CD4-positive, alpha-beta memory T cell (primary cell): Measurements from ENCODE around the gene HIPK2. TPM values are rescaled to one million over a fixed set of nuclear protein-coding genes. Genes with fewer than 3 reads are reported as not detected.

Source experiments
- CTCF ChIA-PET: fragments of 350-600 bp; sonication (Branson Sonifier 250); formaldehyde crosslinking; loops from one replicate; lab custom pipeline; 2021; ENCODE audit warnings: inconsistent platforms; ENCODE audit not compliant: partially characterized antibody; lab: Charles Lee
- POLR2A ChIA-PET: fragments of 350-600 bp; sonication (Branson Sonifier 250); formaldehyde crosslinking; loops from one replicate; lab custom pipeline; 2021; ENCODE audit not compliant: partially characterized antibody; lab: Charles Lee
- DNase-seq, 5 donors: peaks; one replicate each; pipeline versions ENCODE4 v3.0.0 to v3.0.0-alpha.2; 2020 to 2022; ENCODE audit warnings: mixed read lengths in 1 of 5
- H3K27ac ChIP-seq: one replicate; pipeline ENCODE4 v1.7.0; 2013; ENCODE audit warnings: low read depth, low read length
- H3K27me3 ChIP-seq: 2 replicates; pipeline ENCODE4 v1.7.0; 2013; ENCODE audit warnings: mild to moderate bottlenecking, low read length, moderate library complexity; ENCODE audit not compliant: insufficient read depth
- H3K36me3 ChIP-seq: 2 replicates; pipeline ENCODE4 v1.7.0; 2013; ENCODE audit warnings: mild to moderate bottlenecking, low read length, moderate library complexity; ENCODE audit not compliant: insufficient read depth
- H3K4me1 ChIP-seq: 2 replicates; pipeline ENCODE4 v1.7.0; 2013; ENCODE audit warnings: mild to moderate bottlenecking, low read length, moderate library complexity; ENCODE audit not compliant: insufficient read depth
- H3K4me3 ChIP-seq, 2 donors: one replicate each; pipeline ENCODE4 v1.7.0; 2013; ENCODE audit warnings: low read length in 2 of 2, mild to moderate bottlenecking in 1 of 2
- H3K9me3 ChIP-seq, 2 donors: one replicate each; pipeline ENCODE4 v1.7.0; 2013; ENCODE audit warnings: low read length in 2 of 2, control low read depth in 1 of 2; ENCODE audit not compliant: control insufficient read depth in 1 of 2
- H3K27ac Mint-ChIP-seq, 7 donors: one replicate each; pipeline ENCODE4 v1.8.0; 2020 to 2021; ENCODE audit warnings: mixed read lengths in 7 of 7, mild to moderate bottlenecking in 6 of 7, inconsistent platforms in 3 of 7, moderate library complexity in 3 of 7
- H3K27me3 Mint-ChIP-seq, 2 donors: one replicate each; pipeline ENCODE4 v1.8.0; 2020 to 2021; ENCODE audit warnings: mixed read lengths in 2 of 2
- H3K36me3 Mint-ChIP-seq, 2 donors: one replicate each; pipeline ENCODE4 v1.8.0; 2020 to 2021; ENCODE audit warnings: mixed read lengths in 2 of 2, inconsistent platforms in 1 of 2, mild to moderate bottlenecking in 1 of 2
- H3K4me1 Mint-ChIP-seq, 4 donors: one replicate each; pipeline ENCODE4 v1.8.0; 2020 to 2021; ENCODE audit warnings: mixed read lengths in 4 of 4, mild to moderate bottlenecking in 1 of 4
- H3K4me3 Mint-ChIP-seq, 8 donors: one replicate each; pipeline ENCODE4 v1.8.0; 2020 to 2021; ENCODE audit warnings: mixed read lengths in 8 of 8, mild to moderate bottlenecking in 7 of 8, moderate library complexity in 6 of 8, inconsistent platforms in 3 of 8
- H3K9me3 Mint-ChIP-seq, 8 donors: one replicate each; pipeline ENCODE4 v1.8.0; 2020 to 2021; ENCODE audit warnings: mixed read lengths in 8 of 8, mild to moderate bottlenecking in 5 of 8, inconsistent platforms in 3 of 8, moderate library complexity in 1 of 8
- intact Hi-C: fragments of 100-400 bp; cut with micrococcal nuclease; formaldehyde crosslinking; loops from one replicate; pipeline ENCODE4 v1.15.1; 2023
- polyA plus RNA-seq, 2 donors: library from polyadenylated mRNA; unstranded; fragments of 300-500 nt; fragmentation: Illumina TruSeq; gene quantifications; one replicate each; pipeline ENCODE4 v1.2.3, GENCODE V29; 2021
- total RNA-seq, 2 experiments: library from RNA; stranded (reverse); gene quantifications; one replicate each; pipeline ENCODE4 v1.2.3, GENCODE V29; 2021

HIPK2 gene
- total and polyA plus RNA-seq, 4 experiments from 2014 or later = 0.87 to 34.1 (median 17.8) TPM

GRCh38 chr7:139738101-139738489 lies 39.7 kb downstream of the HIPK2 start:
- H3K27me3 Mint-ChIP-seq = no peaks in the 10 kb centered on the region
- Histone ChIP-seq H3K9me3 (no peaks in the 10 kb centered on the region), H3K27ac (no peak overlapping the region), H3K4me3 (no peak overlapping the region), H3K4me1 (peaks cover 27% of the 10 kb centered on the region), H3K36me3 (no peaks in the 10 kb centered on the region), H3K27me3 (no peaks in the 10 kb centered on the region)
- H3K27ac Mint-ChIP-seq = peak overlapping the region; percentile 66 to 90 (median 87)
- DNase-seq = no peak
- peaks cover 4 to 6% of the 10 kb centered on the region in 2 donors for H3K36me3 Mint-ChIP-seq
- no peaks in the 10 kb centered on the region for H3K9me3 Mint-ChIP-seq
- ChIA-PET POLR2A (interaction anchor here (0.5 to 1.8 kb wide), 8 partner anchors 8 to 111 kb away, joined by 3 to 14 read pairs (median 4); no protein-coding TSS in a partner anchor), CTCF (interaction anchor here (0.9 to 2.5 kb wide), 5 partner anchors 11 to 268 kb away, joined by 3 to 15 read pairs (median 4); no protein-coding TSS in a partner anchor)
- intact Hi-C loops = loop anchor here (5.0 kb wide), 1 partner anchor 39 kb away; the partner anchor contains the start of gene HIPK2
- peak overlapping the region in 6 of 8 donors; percentile 23 to 75 (median 64) for H3K4me3 Mint-ChIP-seq
- peaks cover 42 to 73% (median 52%) of the 10 kb centered on the region in 4 donors for H3K4me1 Mint-ChIP-seq

GRCh38 chr7:139737221-139738100 lies 40.3 kb downstream of the HIPK2 start:
- peak in 3 of 5 donors; percentile 15 to 21 (median 20) for DNase-seq
- H3K4me1 ChIP-seq = peaks cover 27% of the 10 kb centered on the region
- H3K36me3 Mint-ChIP-seq = peaks cover 4 to 6% of the 10 kb centered on the region in 2 donors
- no peak overlapping the region for H3K4me3 ChIP-seq
- CTCF ChIA-PET = interaction anchor here (0.8 to 2.5 kb wide), 8 partner anchors 12 to 303 kb away, joined by 3 to 15 read pairs (median 4); no protein-coding TSS in a partner anchor
- POLR2A ChIA-PET = interaction anchor here (0.5 to 1.8 kb wide), 10 partner anchors 9 to 111 kb away, joined by 3 to 14 read pairs (median 3); no protein-coding TSS in a partner anchor
- H3K9me3 ChIP-seq = no peaks in the 10 kb centered on the region
- H3K4me3 Mint-ChIP-seq = peak overlapping the region in 7 of 8 donors; percentile 33 to 75 (median 61)
- H3K27ac ChIP-seq = no peak overlapping the region
- H3K27me3 Mint-ChIP-seq = no peaks in the 10 kb centered on the region
- intact Hi-C loops = loop anchor here (5.0 kb wide), 1 partner anchor 40 kb away; the partner anchor contains the start of gene HIPK2
- H3K27ac Mint-ChIP-seq = peak overlapping the region; percentile 66 to 90 (median 87)
- no peaks in the 10 kb centered on the region for H3K36me3 ChIP-seq
- H3K9me3 Mint-ChIP-seq = no peaks in the 10 kb centered on the region
- peaks cover 46 to 76% (median 53%) of the 10 kb centered on the region in 4 donors for H3K4me1 Mint-ChIP-seq
- H3K27me3 ChIP-seq = no peaks in the 10 kb centered on the region

- Mint-ChIP-seq H3K4me1 (peaks cover 56 to 85% (median 60%) of the 10 kb centered on the region in 4 donors), H3K4me3 (peak overlapping the region in 3 of 8 donors; percentile 10 to 20 (median 15)), H3K36me3 (peaks cover 0 to 6% of the 10 kb centered on the region in 2 donors), H3K27ac (peak overlapping the region in 3 of 7 donors; percentile 64 to 77 (median 76)), H3K9me3 (no peaks in the 10 kb centered on the region), H3K27me3 (no peaks in the 10 kb centered on the region)
- ChIA-PET CTCF (interaction anchor here (0.6 to 2.5 kb wide), 3 partner anchors 33 to 302 kb away, joined by 3 to 15 read pairs (median 3); no protein-coding TSS in a partner anchor), POLR2A (interaction anchor here (1.8 kb wide), 1 partner anchor 32 kb away, joined by 14 read pairs; no protein-coding TSS in a partner anchor)
- H3K4me1 ChIP-seq = peaks cover 39% of the 10 kb centered on the region
- H3K27me3 ChIP-seq = no peaks in the 10 kb centered on the region
- intact Hi-C loops = loop anchor here (5.0 kb wide), 1 partner anchor 41 kb away; the partner anchor contains the start of gene HIPK2
- no peak for DNase-seq
- no peaks in the 10 kb centered on the region for H3K36me3 ChIP-seq
- H3K27ac ChIP-seq = no peak overlapping the region
- no peaks in the 10 kb centered on the region for H3K9me3 ChIP-seq
- no peak overlapping the region for H3K4me3 ChIP-seq
Observed at GRCh38 chr7:139735912-139736595, 41.7 kb downstream of the HIPK2 start.

- H3K9me3 ChIP-seq = no peaks in the 10 kb centered on the region
- no peak overlapping the region for H3K4me3 ChIP-seq
- H3K27me3 ChIP-seq = no peaks in the 10 kb centered on the region
- Mint-ChIP-seq H3K9me3 (no peaks in the 10 kb centered on the region), H3K4me3 (no peak overlapping the region), H3K4me1 (peaks cover 57 to 89% (median 65%) of the 10 kb centered on the region in 4 donors), H3K27me3 (no peaks in the 10 kb centered on the region), H3K36me3 (peaks cover 0 to 6% of the 10 kb centered on the region in 2 donors), H3K27ac (peak overlapping the region in 2 of 7 donors; percentile 38 to 69)
- ChIA-PET POLR2A (no interaction called here), CTCF (no interaction called here)
- intact Hi-C loops = loop anchor here (5.0 kb wide), 1 partner anchor 42 kb away; the partner anchor contains the start of gene HIPK2
- H3K36me3 ChIP-seq = no peaks in the 10 kb centered on the region
- no peak for DNase-seq
- H3K27ac ChIP-seq = no peak overlapping the region
- peaks cover 43% of the 10 kb centered on the region for H3K4me1 ChIP-seq
Observed at GRCh38 chr7:139735466-139735865, 42.3 kb downstream of the HIPK2 start.

GRCh38 chr7:139734395-139734794 lies 43.4 kb downstream of the HIPK2 start:
- H3K4me3 Mint-ChIP-seq = no peak overlapping the region

GRCh38 chr7:139733751-139734150 lies 44.0 kb downstream of the HIPK2 start:
- DNase-seq = no peak
- no peak overlapping the region for H3K4me3 Mint-ChIP-seq
- Histone ChIP-seq H3K36me3 (no peaks in the 10 kb centered on the region), H3K27me3 (no peaks in the 10 kb centered on the region), H3K4me3 (no peak overlapping the region), H3K4me1 (peaks cover 38% of the 10 kb centered on the region), H3K9me3 (no peaks in the 10 kb centered on the region), H3K27ac (no peak overlapping the region)
- H3K36me3 Mint-ChIP-seq = peaks cover 2 to 18% of the 10 kb centered on the region in 2 donors
- peak overlapping the region in 1 of 7 donors; percentile 11 for H3K27ac Mint-ChIP-seq
- no peaks in the 10 kb centered on the region for H3K27me3 Mint-ChIP-seq
- intact Hi-C loops = no loop called here
- CTCF ChIA-PET = interaction anchor here (0.5 to 1.0 kb wide), 2 partner anchors 9 to 113 kb away, joined by 3 to 4 read pairs; no protein-coding TSS in a partner anchor
- H3K4me1 Mint-ChIP-seq = peaks cover 52 to 74% (median 63%) of the 10 kb centered on the region in 4 donors
- no peaks in the 10 kb centered on the region for H3K9me3 Mint-ChIP-seq
- POLR2A ChIA-PET = no interaction called here

More at GRCh38 chr7:139734395-139734794, 43.4 kb downstream of the HIPK2 start:
- intact Hi-C loops = no loop called here
- H3K9me3 Mint-ChIP-seq = no peaks in the 10 kb centered on the region
- Histone ChIP-seq H3K4me1 (peaks cover 43% of the 10 kb centered on the region), H3K9me3 (no peaks in the 10 kb centered on the region), H3K27me3 (no peaks in the 10 kb centered on the region), H3K36me3 (no peaks in the 10 kb centered on the region), H3K4me3 (no peak overlapping the region), H3K27ac (no peak overlapping the region)
- POLR2A ChIA-PET = no interaction called here
- H3K4me1 Mint-ChIP-seq = peaks cover 55 to 79% (median 64%) of the 10 kb centered on the region in 4 donors
- no peak for DNase-seq
- no peaks in the 10 kb centered on the region for H3K27me3 Mint-ChIP-seq
- H3K36me3 Mint-ChIP-seq = peaks cover 0 to 13% of the 10 kb centered on the region in 2 donors
- H3K27ac Mint-ChIP-seq = peak overlapping the region in 1 of 7 donors; percentile 42
- CTCF ChIA-PET = interaction anchor here (0.5 kb wide), 1 partner anchor 9 kb away, joined by 3 read pairs; no protein-coding TSS in a partner anchor
